Small intestine (tissue), 7 donors: Measurements from ENCODE around the gene COL9A1. TPM values are rescaled to one million over a fixed set of nuclear protein-coding genes. Genes with fewer than 3 reads are reported as not detected.
A peak's percentile ranks its signal among the peaks of the same experiment; 100 is the strongest.

Experiments used
- DNase-seq, 2 donors: peaks; one replicate each; pipeline versions ENCODE4 v3.0.0 to v3.0.0-alpha.2; 2013
- FAIRE-seq: peaks from 2 replicates; lab custom pipeline; 2012; peaks lifted over from hg19 to GRCh38; lab: Jason Lieb, UNC
- H3K27ac ChIP-seq, 3 donors: one replicate each; pipeline ENCODE4 v1.5.1; 2013; ENCODE audit warnings: low read length in 2 of 3, mild to moderate bottlenecking in 2 of 3, control low read depth in 1 of 3, inconsistent platforms in 1 of 3, low read depth in 1 of 3, moderate library complexity in 1 of 3
- H3K27me3 ChIP-seq, 3 donors: one replicate each; pipeline ENCODE4 v1.6.1; 2013; ENCODE audit warnings: low read length in 3 of 3, inconsistent platforms in 1 of 3; ENCODE audit not compliant: control insufficient read depth in 3 of 3, insufficient read depth in 3 of 3
- H3K36me3 ChIP-seq, 3 donors: one replicate each; pipeline ENCODE4 v1.6.1; 2013; ENCODE audit warnings: low read length in 3 of 3, inconsistent platforms in 1 of 3, low read depth in 1 of 3, mild to moderate bottlenecking in 1 of 3, moderate library complexity in 1 of 3; ENCODE audit not compliant: control insufficient read depth in 3 of 3, insufficient read depth in 2 of 3
- H3K4me1 ChIP-seq, 3 donors: one replicate each; pipeline ENCODE4 v1.6.1; 2013; ENCODE audit warnings: low read length in 2 of 3, inconsistent platforms in 1 of 3, low read depth in 1 of 3, mild to moderate bottlenecking in 1 of 3, moderate library complexity in 1 of 3; ENCODE audit not compliant: control insufficient read depth in 3 of 3, insufficient read depth in 2 of 3
- H3K4me3 ChIP-seq, 3 donors: one replicate each; pipeline ENCODE4 v1.5.1; 2013; ENCODE audit warnings: low read length in 3 of 3, control low read depth in 1 of 3, inconsistent platforms in 1 of 3, low read depth in 1 of 3, mild to moderate bottlenecking in 1 of 3, moderate library complexity in 1 of 3
- H3K9me3 ChIP-seq, 2 donors: one replicate each; pipeline ENCODE4 v1.6.1; 2013; ENCODE audit warnings: low read depth in 1 of 2, low read length in 1 of 2; ENCODE audit not compliant: control insufficient read depth in 2 of 2, insufficient read depth in 1 of 2
- WGBS, 3 donors: extraction: QIAGEN DNeasy Blood & Tissue Kit; methylation state at CpG; one replicate each; pipeline ENCODE4 v1.1.7; 2013; 5-methylcytosine and 5-hydroxymethylcytosine counted together
- polyA plus RNA-seq, 4 donors: library from polyadenylated mRNA; stranded (reverse) in 3 of 4; unstranded in 1 of 4; fragments of 200-250 nt in 3 of 4; fragments of 120-200 nt in 1 of 4; gene quantifications; one replicate each; pipeline versions ENCODE4 v1.2.1 to v1.2.3, GENCODE V29; 2013
- donor health status: healthy with polysubstance abuse.
- donor health status: control.
- donor health status: control.
- donor health status: Bipolar disorder and iron deficiency.
- donor health status: healthy.

The COL9A1 gene
- polyA plus RNA-seq, 4 donors: 0.34 to 3.6 TPM; not detected in 2

DNA sequence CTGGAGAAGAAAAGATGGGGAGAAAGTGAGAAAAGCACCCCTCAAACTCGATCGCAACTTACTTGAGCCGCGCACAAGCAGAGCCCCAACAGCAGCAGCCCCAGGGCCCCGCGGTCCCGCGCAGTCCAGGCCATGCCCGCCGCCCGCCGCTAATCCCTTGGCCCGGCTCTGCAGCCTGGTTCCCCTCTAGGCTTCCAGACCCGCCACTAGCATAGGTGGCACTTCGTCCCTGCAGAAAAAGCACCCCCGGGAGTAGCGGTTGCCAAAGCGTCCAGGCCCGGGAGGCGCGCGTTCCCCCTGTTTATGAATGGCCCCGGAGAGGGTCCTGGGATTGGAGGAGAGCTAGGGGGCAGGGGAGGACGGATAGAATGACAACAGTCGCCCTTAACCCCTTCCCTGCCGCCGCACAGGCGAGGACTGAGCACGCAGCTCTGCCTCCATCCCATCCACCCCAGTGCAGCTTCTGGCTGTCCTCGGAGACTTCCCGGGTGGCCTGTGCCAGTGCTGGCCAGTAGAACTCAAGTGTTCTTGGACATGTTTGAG, 19.9 kb downstream of the COL9A1 start:
- peak overlapping the region in 1 of 3 donors; percentile 22 for H3K4me3 ChIP-seq
- DNase-seq (no peak), FAIRE-seq (no peak)
- no peak overlapping the region for H3K27ac ChIP-seq
- WGBS, 3 donors: 5 to 8% (median 8%) methylated on average over 31 of the region's 31 CpGs
- H3K4me1 ChIP-seq: peaks cover 0 to 11% (median 0%) of the 10 kb centered on the region in 3 donors
- H3K9me3 ChIP-seq: peaks cover 0 to 6% of the 10 kb centered on the region in 2 donors
- H3K27me3 ChIP-seq: peaks cover 0 to 40% (median 6%) of the 10 kb centered on the region in 3 donors
- H3K36me3 ChIP-seq: no peaks in the 10 kb centered on the region

DNA sequence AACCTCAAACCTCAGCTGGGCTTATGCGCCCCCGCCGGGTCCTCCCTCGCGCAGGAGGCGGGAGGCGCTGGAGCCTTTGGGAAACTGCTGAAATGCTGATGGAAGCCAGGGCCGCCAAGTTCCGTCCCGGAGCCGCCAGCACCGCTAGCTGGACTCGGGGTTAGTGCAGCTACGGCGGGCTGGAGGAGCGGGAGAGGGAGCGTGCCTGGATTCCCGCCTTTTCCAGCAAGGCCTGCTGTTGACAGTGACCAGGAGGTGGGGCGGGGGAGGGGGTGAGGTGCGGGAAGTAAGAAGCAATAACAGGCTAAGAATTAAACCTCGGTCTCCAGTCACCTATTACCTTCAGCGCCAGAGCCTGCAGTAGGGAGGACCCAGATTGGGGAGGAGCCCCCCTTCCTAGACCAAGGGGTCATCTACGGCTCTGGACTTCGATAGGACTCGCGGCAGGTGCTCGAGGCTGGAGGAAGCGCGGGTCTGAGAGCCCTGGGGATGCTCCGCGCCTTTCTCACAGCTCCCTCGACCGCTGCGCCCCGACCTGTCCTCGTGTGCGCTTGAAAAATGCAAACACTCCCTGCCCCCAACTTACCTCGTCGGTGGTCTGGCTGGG, 20.5 kb downstream of the COL9A1 start:
- DNase-seq (peak in 1 of 2 donors; percentile 27), FAIRE-seq (no peak)
- WGBS, 3 donors: 3 to 7% (median 7%) methylated on average over 34 to 39 of the region's 39 CpGs
- peaks cover 0 to 11% (median 0%) of the 10 kb centered on the region in 3 donors for H3K4me1 ChIP-seq
- no peak overlapping the region for H3K27ac ChIP-seq
- H3K9me3 ChIP-seq: peaks cover 0 to 6% of the 10 kb centered on the region in 2 donors
- no peaks in the 10 kb centered on the region for H3K36me3 ChIP-seq
- no peak overlapping the region for H3K4me3 ChIP-seq
- H3K27me3 ChIP-seq: peaks cover 0 to 40% (median 6%) of the 10 kb centered on the region in 3 donors

DNA sequence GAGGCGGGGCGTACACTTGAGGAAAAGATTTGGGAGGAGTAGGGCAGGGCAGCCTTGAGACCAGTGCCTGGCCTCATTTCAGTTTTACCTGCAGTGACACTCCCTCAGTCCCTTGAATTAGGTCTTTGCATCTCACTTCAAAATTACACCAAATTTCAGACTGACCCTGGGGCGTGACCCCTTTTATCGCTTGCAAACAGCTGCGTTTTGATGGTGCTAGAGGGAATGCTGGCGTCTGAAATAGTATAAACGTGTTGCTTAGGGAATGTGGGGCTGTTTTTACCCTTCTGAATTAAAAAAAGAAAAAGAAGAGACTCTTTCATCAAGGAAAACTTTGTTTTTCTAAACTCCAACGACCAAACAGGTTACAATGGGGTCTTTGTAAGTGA, 21.0 kb downstream of the COL9A1 start:
- H3K27me3 ChIP-seq: peaks cover 0 to 40% (median 6%) of the 10 kb centered on the region in 3 donors
- no peak overlapping the region for H3K27ac ChIP-seq
- DNase-seq: no peak
- peaks cover 0 to 6% of the 10 kb centered on the region in 2 donors for H3K9me3 ChIP-seq
- FAIRE-seq: no peak
- 23 to 33% (median 32%) methylated on average over 8 of the region's 8 CpGs for WGBS, 3 donors
- H3K36me3 ChIP-seq: no peaks in the 10 kb centered on the region
- peaks cover 0 to 11% (median 0%) of the 10 kb centered on the region in 3 donors for H3K4me1 ChIP-seq
- H3K4me3 ChIP-seq: no peak overlapping the region

DNA sequence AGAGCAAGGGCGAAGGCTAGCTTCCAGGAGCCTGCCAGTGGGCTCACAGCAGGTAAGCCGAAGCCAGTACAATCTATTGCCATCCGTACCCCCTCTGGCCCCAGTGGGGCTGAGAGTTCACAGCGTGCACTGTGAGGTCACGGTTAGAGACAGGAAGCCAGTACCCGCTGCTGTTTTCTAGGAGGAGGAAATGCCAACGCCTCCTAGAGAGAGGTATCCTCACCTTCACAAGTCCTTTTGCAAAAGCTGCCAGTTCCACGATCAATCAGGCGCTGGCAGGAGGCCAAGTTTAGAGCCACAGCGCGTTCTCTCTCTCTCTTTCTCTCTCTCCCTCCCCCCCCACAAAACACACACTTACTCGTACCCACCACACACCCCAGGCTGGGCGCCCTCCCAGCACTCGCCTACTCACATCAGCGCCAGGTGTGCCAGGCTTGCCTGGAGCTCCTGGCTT, 22.5 kb downstream of the COL9A1 start:
- DNase-seq: peak in 1 of 2 donors; percentile 23
- peaks cover 0 to 11% (median 0%) of the 10 kb centered on the region in 3 donors for H3K4me1 ChIP-seq
- no peak overlapping the region for H3K27ac ChIP-seq
- 19 to 54% (median 25%) methylated on average over 15 of the region's 15 CpGs for WGBS, 3 donors
- peaks cover 0 to 40% (median 6%) of the 10 kb centered on the region in 3 donors for H3K27me3 ChIP-seq
- FAIRE-seq: no peak
- no peaks in the 10 kb centered on the region for H3K36me3 ChIP-seq
- H3K9me3 ChIP-seq: peaks cover 0 to 6% of the 10 kb centered on the region in 2 donors
- no peak overlapping the region for H3K4me3 ChIP-seq

DNA sequence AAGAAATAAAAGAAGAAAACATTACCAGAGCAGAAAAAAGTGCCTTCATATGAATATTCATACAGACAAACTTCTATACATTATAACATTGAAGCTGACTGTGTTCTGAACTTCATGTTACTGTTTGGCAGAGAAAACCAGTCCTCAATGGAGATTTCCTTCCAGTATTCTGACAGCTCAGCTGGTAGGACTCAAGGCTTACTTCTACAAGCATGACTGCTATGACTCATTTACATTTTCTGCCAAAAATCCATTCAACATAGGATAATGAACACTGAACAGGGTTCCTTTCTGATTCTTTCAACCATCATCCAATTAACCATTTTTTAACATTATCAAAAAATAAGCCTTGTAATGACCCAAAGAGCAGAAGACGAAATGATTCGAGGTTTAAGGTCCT, 25.4 kb downstream of the COL9A1 start:
- peaks cover 0 to 4% (median 0%) of the 10 kb centered on the region in 3 donors for H3K4me1 ChIP-seq
- FAIRE-seq (no peak), DNase-seq (peak in 1 of 2 donors; percentile 6)
- H3K4me3 ChIP-seq: no peak overlapping the region
- peaks cover 0 to 23% (median 0%) of the 10 kb centered on the region in 3 donors for H3K27me3 ChIP-seq
- peaks cover 0 to 6% of the 10 kb centered on the region in 2 donors for H3K9me3 ChIP-seq
- H3K27ac ChIP-seq: no peak overlapping the region
- H3K36me3 ChIP-seq: no peaks in the 10 kb centered on the region
- WGBS, 3 donors: 65 to 87% (median 84%) methylated on average over 2 of the region's 2 CpGs

DNA sequence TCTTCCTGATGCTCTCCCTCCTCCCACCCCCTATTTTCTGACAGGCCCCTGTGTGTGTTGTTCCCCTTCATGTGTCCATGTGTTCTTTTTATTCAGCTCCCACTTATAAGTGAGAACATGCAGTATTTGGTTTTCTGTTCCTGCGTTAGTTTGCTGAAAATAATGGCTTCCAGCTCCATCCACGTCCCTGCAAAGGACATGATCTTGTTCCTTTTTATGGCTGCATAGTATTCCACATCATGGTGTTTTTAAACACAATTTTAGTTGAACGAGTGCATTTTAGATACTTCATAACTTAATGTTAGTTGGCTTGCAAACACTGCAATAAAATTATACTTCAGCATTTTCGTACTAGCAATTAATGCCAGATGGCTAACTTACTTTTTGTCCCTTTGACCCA, 28.5 kb downstream of the COL9A1 start:
- Histone ChIP-seq H3K27me3 (peaks cover 0 to 3% (median 0%) of the 10 kb centered on the region in 3 donors), H3K9me3 (no peaks in the 10 kb centered on the region), H3K27ac (no peak overlapping the region), H3K4me1 (no peaks in the 10 kb centered on the region), H3K4me3 (no peak overlapping the region), H3K36me3 (no peaks in the 10 kb centered on the region)
- 70 to 82% (median 71%) methylated on average over 4 of the region's 4 CpGs for WGBS, 3 donors
- no peak for DNase-seq
- no peak for FAIRE-seq

DNA sequence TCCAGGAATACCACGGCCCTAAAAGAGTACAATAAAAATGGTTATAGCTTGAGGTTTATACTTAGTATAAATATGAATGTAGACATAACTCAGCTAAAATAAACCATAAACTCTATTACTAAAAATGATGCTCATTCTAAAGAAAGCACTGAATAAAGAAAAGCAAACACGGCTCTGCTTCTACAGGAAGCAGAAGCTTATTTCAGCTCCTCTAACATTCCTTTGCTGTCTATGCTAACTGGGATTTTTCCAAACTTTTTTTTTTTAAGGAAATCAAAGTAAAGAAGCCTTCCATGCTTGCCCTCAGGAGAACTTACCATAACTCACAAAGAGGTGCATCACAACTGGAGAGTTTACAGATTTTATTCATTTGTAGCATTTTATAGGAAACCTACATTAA, 30.8 kb downstream of the COL9A1 start:
- FAIRE-seq: no peak
- Histone ChIP-seq H3K27ac (no peak overlapping the region), H3K4me1 (no peaks in the 10 kb centered on the region), H3K36me3 (no peaks in the 10 kb centered on the region), H3K9me3 (no peaks in the 10 kb centered on the region), H3K27me3 (peaks cover 0 to 3% (median 0%) of the 10 kb centered on the region in 3 donors), H3K4me3 (no peak overlapping the region)
- WGBS, 3 donors: 44 to 58% (median 51%) methylated on average over 2 of the region's 2 CpGs
- DNase-seq: no peak

DNA sequence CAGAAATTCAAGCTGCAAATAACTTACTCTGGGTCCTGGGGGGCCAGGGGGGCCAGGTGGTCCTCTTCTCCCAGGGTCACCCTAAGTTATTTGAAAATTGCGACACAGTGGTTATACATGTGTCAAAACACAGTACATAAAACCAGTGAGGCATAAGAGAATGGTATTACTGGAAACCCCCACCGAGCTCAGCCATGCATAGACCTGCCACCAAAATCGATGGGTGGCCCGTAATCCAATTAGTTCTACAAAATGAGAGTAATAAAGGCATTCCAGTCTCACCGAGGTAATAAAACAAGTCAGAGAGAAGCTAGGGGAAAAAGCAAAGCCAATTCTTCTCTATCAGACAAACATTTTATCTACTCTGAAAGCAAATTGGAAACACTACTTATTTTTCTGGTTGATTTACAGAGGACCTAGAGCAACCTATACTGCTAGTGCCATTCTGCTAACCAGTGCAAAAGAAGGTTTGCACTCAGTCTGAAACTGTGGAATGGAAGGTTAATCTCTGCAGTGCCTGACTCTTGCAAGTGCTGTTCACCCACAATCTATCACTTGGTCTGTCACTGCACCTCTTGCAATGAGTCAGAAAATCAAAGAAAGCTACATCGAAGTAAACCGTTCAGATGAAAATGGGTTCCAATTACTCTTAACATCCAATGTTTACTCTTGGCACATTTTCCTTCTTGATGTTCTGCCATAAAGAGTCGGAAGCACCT, 32.4 kb downstream of the COL9A1 start:
- H3K4me1 ChIP-seq: no peaks in the 10 kb centered on the region
- H3K9me3 ChIP-seq: no peaks in the 10 kb centered on the region
- DNase-seq (no peak), FAIRE-seq (no peak)
- WGBS, 3 donors: 57 to 61% (median 59%) methylated on average over 8 of the region's 8 CpGs
- no peak overlapping the region for H3K27ac ChIP-seq
- peaks cover 0 to 3% (median 0%) of the 10 kb centered on the region in 3 donors for H3K27me3 ChIP-seq
- no peak overlapping the region for H3K4me3 ChIP-seq
- H3K36me3 ChIP-seq: no peaks in the 10 kb centered on the region
